K562 (cell line): ENCODE results near the gene DLG3. TPM values are rescaled to one million over a fixed set of nuclear protein-coding genes. Genes with fewer than 3 reads are reported as not detected.
A peak's percentile ranks its signal among the peaks of the same experiment; 100 is the strongest.

ENCODE experiments used
- CTCFL ChIP-seq: IDR thresholded peaks from 2 replicates; pipeline ENCODE4 v1.6.1; 2011; ENCODE audit warnings: borderline replicate concordance, low read depth, mild to moderate bottlenecking, moderate library complexity, low read length; ENCODE audit not compliant: insufficient read depth, poor library complexity, severe bottlenecking
- EHMT2 ChIP-seq: fragments of 450-650 bp; IDR thresholded peaks from 2 replicates; pipeline ENCODE4 v1.6.1; 2018; ENCODE audit warnings: antibody characterized with exemption
- KAT8 ChIP-seq: fragments of 450-650 bp; IDR thresholded peaks from 2 replicates; pipeline ENCODE4 v1.6.1; 2016; ENCODE audit warnings: low read depth, mild to moderate bottlenecking
- KLF6 ChIP-seq: fragments of 250-450 bp; sonication (Bioruptor Pico); IDR thresholded peaks from 2 replicates; pipeline ENCODE4 v1.4.0; 2020; ENCODE audit warnings: mild to moderate bottlenecking, moderate library complexity, borderline replicate concordance
- MNT ChIP-seq, 2 experiments: fragments of 450-650 bp; conservative IDR thresholded peaks; 2 replicates each; pipeline ENCODE4 v1.6.1; 2017; ENCODE audit warnings: mild to moderate bottlenecking in 2 of 2, moderate library complexity in 2 of 2
- MXD1 ChIP-seq: fragments of 250-450 bp; sonication (Bioruptor Pico); IDR thresholded peaks from 2 replicates; pipeline ENCODE4 v1.8.0; 2021; ENCODE audit warnings: borderline replicate concordance, mild to moderate bottlenecking, moderate library complexity; ENCODE audit not compliant: poor library complexity, severe bottlenecking
- REST ChIP-seq, 2 experiments: fragments of 450-650 bp; formaldehyde crosslinking in 1 of 2; IDR thresholded peaks; 2 replicates each; pipeline versions ENCODE4 v1.4.0 to v1.6.1; 2014 to 2020; ENCODE audit warnings: mild to moderate bottlenecking in 2 of 2, borderline replicate concordance in 1 of 2, low read depth in 1 of 2
- SETDB1 ChIP-seq: IDR thresholded peaks from one replicate; pipeline ENCODE4 v1.6.1; 2012; ENCODE audit warnings: low read length, control low read depth, inconsistent platforms
- ZFP91 ChIP-seq: sonication (generic); formaldehyde crosslinking; IDR thresholded peaks from 2 replicates; pipeline ENCODE4 v1.8.0; 2022; ENCODE audit warnings: mild to moderate bottlenecking, missing genetic modification reagents
- ZNF232 ChIP-seq: sonication (generic); formaldehyde crosslinking; IDR thresholded peaks from 2 replicates; pipeline ENCODE4 v1.8.0; 2022; ENCODE audit warnings: mild to moderate bottlenecking, missing genetic modification reagents
- ZNF384 ChIP-seq: IDR thresholded peaks from 2 replicates; pipeline ENCODE4 v1.6.1; 2012; ENCODE audit warnings: low read depth, low read length, improper control_type of control experiment
- ZNF583 ChIP-seq: fragments of 250-450 bp; sonication (Bioruptor Pico); IDR thresholded peaks from 2 replicates; pipeline ENCODE4 v1.4.0; 2020
- polyA plus RNA-seq, 8 experiments: library from polyadenylated mRNA; depleted of rRNA in 4 of 8; stranded (reverse) in 5 of 8; unstranded in 3 of 8; fragments of >200 nt; fragmentation: Nextera tagmentation in 2 of 8; fragmentation: Illumina TruSeq in 1 of 8; extraction: Ambion mirVana in 2 of 8; extraction: Trizol in 1 of 8; gene quantifications; 2 replicates each; pipeline versions ENCODE4 v1.2.1 to v1.2.3, GENCODE V29; 2011 to 2014; ENCODE audit warnings: inconsistent platforms in 1 of 8, missing spikeins in 1 of 8
- total RNA-seq, 7 experiments: library from RNA; depleted of rRNA in 6 of 7; stranded (reverse); fragments of >200 nt in 6 of 7; fragmentation: Illumina TruSeq in 2 of 7; extraction: Trizol in 2 of 7; gene quantifications; 2 replicates each; pipeline versions ENCODE4 v1.2.1 to v1.2.3, GENCODE V29; 2011 to 2021; ENCODE audit warnings: low replicate concordance in 1 of 7

Gene DLG3
- total and polyA plus RNA-seq, 9 of the 15 experiments (the other 6 are each of a cell fraction or from before 2014, with no cell fraction given) = 3.1 to 15.7 (median 8.8) TPM

- TF ChIP-seq ZFP91 (CRISPR knock-in tag) (no peak), ZNF583 (CRISPR knock-in tag) (no peak), ZNF232 (CRISPR knock-in tag) (peak; percentile 64; the same call in 1 of the 2 replicates), KLF6 (no peak), EHMT2 (no peak), MNT (conservative IDR thresholded peaks at IDR 0.05) (peak; percentile 18 to 32; a peak in 2 of 4 replicates), MXD1 (no peak), KAT8 (no peak), SETDB1 (no peak), CTCFL (peak; percentile 83), ZNF384 (no peak), REST (IDR thresholded peaks at IDR 0.05; ENCODE audit: borderline replicate concordance) (peak; percentile 55; the same call in 1 of the 2 replicates), REST (CRISPR knock-in tag; IDR thresholded peaks at IDR 0.05; ENCODE audit: low read depth) (no peak)
Measured at GRCh38 chrX:70433848-70434351, 10.7 kb upstream of the DLG3 start (continued).
